CD4-positive, alpha-beta T cell treated with Interleukin-15 for 1 hour (primary cell): ENCODE data around the gene PRR15L.

Experiments
- DNase-seq: peaks from one replicate; pipeline ENCODE4 v3.0.0-alpha.2; 2020

PRR15L gene

GRCh38 chr17:47987240-47987835 is 29.7 kb upstream of the PRR15L start:
- no peak for DNase-seq

- no peak for DNase-seq
Observed at GRCh38 chr17:47986520-47986919, 28.8 kb upstream of the PRR15L start.

- DNase-seq, result no peak
Observed at GRCh38 chr17:47983492-47984223, 26.0 kb upstream of the PRR15L start.

GRCh38 chr17:47982645-47983390 is 25.1 kb upstream of the PRR15L start:
- DNase-seq, result no peak

GRCh38 chr17:47982091-47982617 is 24.5 kb upstream of the PRR15L start:
- DNase-seq, result no peak

- no peak for DNase-seq
Observed at GRCh38 chr17:47981462-47981861, 23.8 kb upstream of the PRR15L start.

- no peak for DNase-seq
Observed at GRCh38 chr17:47980541-47980940, 22.9 kb upstream of the PRR15L start.

GRCh38 chr17:47978324-47978723 is 20.6 kb upstream of the PRR15L start:
- DNase-seq, result peak; percentile 41

- DNase-seq, result no peak
Observed at GRCh38 chr17:47975823-47976205, 18.1 kb upstream of the PRR15L start.

- DNase-seq, result no peak
Observed at GRCh38 chr17:47975189-47975822, 17.6 kb upstream of the PRR15L start.

- DNase-seq, result no peak
Observed at GRCh38 chr17:47973541-47973940, 15.9 kb upstream of the PRR15L start.

GRCh38 chr17:47970725-47971499 is 13.2 kb upstream of the PRR15L start, which contains the start of gene CDK5RAP3:
CDK5RAP3 (plus strand) TSS chr17:47971113; CDS start chr17:47971147, 34 bp downstream.
- DNase-seq, result peak; percentile 99

- DNase-seq, result no peak
Observed at GRCh38 chr17:47969930-47970724, 12.4 kb upstream of the PRR15L start.

GRCh38 chr17:47968836-47969235 is 11.2 kb upstream of the PRR15L start:
- DNase-seq, result no peak

- no peak for DNase-seq
Observed at GRCh38 chr17:47967607-47968252, 10.0 kb upstream of the PRR15L start.

GRCh38 chr17:47966079-47966519 is 8.4 kb upstream of the PRR15L start:
- DNase-seq, result no peak

GRCh38 chr17:47964856-47965255 is 7.2 kb upstream of the PRR15L start:
- DNase-seq, result no peak

- no peak for DNase-seq
Observed at GRCh38 chr17:47962901-47963300, 5.2 kb upstream of the PRR15L start.

- no peak for DNase-seq
Observed at GRCh38 chr17:47961406-47961805, 3.7 kb upstream of the PRR15L start.

GRCh38 chr17:47959825-47960655 is 2.4 kb upstream of the PRR15L start:
- no peak for DNase-seq
